Measurements from ENCODE around the gene TECPR1.

TECPR1 gene

DNA sequence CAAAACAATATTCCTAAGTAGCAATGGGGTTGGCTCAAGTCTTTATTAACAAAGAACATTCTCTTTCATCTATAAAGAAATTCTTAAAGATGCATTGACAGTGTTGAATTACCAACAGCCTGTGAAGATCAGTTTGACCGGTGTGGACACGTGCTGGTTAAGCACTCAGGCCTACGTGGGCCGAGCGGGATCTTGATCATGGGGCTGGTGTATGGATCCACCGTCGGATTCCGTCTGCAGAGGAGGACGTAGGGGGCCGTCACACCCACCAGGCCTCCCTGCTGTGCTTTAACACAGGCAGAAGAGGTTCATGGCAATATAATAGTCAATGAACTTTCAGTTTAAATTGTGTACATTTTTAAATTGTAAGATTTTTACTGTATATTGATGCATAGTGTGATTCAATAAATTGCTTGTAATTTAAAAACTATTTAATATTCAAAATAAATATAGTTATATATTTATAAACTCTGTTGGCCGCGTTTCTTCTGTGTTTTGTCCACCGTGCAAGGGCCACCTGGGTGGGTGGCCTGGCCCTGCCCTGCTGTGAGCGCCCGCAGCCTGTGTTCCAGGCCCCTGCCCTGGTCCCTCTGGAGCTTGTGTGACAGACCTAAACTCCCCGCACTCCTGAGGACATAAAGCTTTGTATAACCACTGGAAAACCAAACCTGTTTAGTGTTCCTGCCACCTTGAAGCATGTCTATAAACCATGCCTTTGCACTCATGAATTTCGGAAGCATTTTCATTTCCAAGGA is 42.7 kb downstream of the TECPR1 start:
- no peak for TF ChIP-seq TAF1 (IDR thresholded peaks at IDR 0.05; ENCODE audit: borderline replicate concordance, insufficient read depth, low read length)
- no peak for TF ChIP-seq POLR2AphosphoS5 (IDR thresholded peaks at IDR 0.05; ENCODE audit: low read depth, low read length)
- no peak for TF ChIP-seq SIN3A (IDR thresholded peaks at IDR 0.05; ENCODE audit: borderline replicate concordance, insufficient read depth, low read length)
- no peak for TF ChIP-seq FOXP2 (optimal IDR thresholded peaks at IDR 0.05; ENCODE audit: borderline replicate concordance, extremely low read depth, extremely low read length, insufficient read depth)
- no peak for TF ChIP-seq REST (IDR thresholded peaks at IDR 0.05; ENCODE audit: insufficient read depth in 1 of 2, low read depth in 2 of 2, low read length in 2 of 2)

- TF ChIP-seq SIN3A (IDR thresholded peaks at IDR 0.05; ENCODE audit: borderline replicate concordance, insufficient read depth, low read length) (no peak), FOXP2 (optimal IDR thresholded peaks at IDR 0.05; ENCODE audit: borderline replicate concordance, extremely low read depth, extremely low read length, insufficient read depth) (no peak), POLR2AphosphoS5 (IDR thresholded peaks at IDR 0.05; ENCODE audit: low read depth, low read length) (no peak), REST (IDR thresholded peaks at IDR 0.05; ENCODE audit: insufficient read depth in 1 of 2, low read depth in 2 of 2, low read length in 2 of 2) (no peak), TAF1 (IDR thresholded peaks at IDR 0.05; ENCODE audit: borderline replicate concordance, insufficient read depth, low read length) (no peak)
Observed at GRCh38 chr7:98206451-98207330, 45.3 kb downstream of the TECPR1 start.

- TF ChIP-seq SIN3A (IDR thresholded peaks at IDR 0.05; ENCODE audit: borderline replicate concordance, insufficient read depth, low read length) (no peak), FOXP2 (optimal IDR thresholded peaks at IDR 0.05; ENCODE audit: borderline replicate concordance, extremely low read depth, extremely low read length, insufficient read depth) (no peak), POLR2AphosphoS5 (IDR thresholded peaks at IDR 0.05; ENCODE audit: low read depth, low read length) (no peak), REST (IDR thresholded peaks at IDR 0.05; ENCODE audit: insufficient read depth in 1 of 2, low read depth in 2 of 2, low read length in 2 of 2) (no peak), TAF1 (IDR thresholded peaks at IDR 0.05; ENCODE audit: borderline replicate concordance, insufficient read depth, low read length) (no peak)
Observed at GRCh38 chr7:98205162-98205845, 46.7 kb downstream of the TECPR1 start.

GRCh38 chr7:98204670-98205069 is 47.4 kb downstream of the TECPR1 start:
- TF ChIP-seq SIN3A (IDR thresholded peaks at IDR 0.05; ENCODE audit: borderline replicate concordance, insufficient read depth, low read length) (no peak), TAF1 (IDR thresholded peaks at IDR 0.05; ENCODE audit: borderline replicate concordance, insufficient read depth, low read length) (no peak), FOXP2 (optimal IDR thresholded peaks at IDR 0.05; ENCODE audit: borderline replicate concordance, extremely low read depth, extremely low read length, insufficient read depth) (no peak), REST (IDR thresholded peaks at IDR 0.05; ENCODE audit: insufficient read depth in 1 of 2, low read depth in 2 of 2, low read length in 2 of 2) (no peak), POLR2AphosphoS5 (IDR thresholded peaks at IDR 0.05; ENCODE audit: low read depth, low read length) (no peak)

Measured in PFSK-1 (cell line).